Liver (tissue), 3 donors: Measurements from ENCODE around the gene PFKP.

ENCODE experiments used
- FOXA1 ChIP-seq: IDR thresholded peaks from 2 replicates; pipeline ENCODE4 v1.6.1; 2016; ENCODE audit warnings: antibody characterized with exemption
- FOXA2 ChIP-seq: IDR thresholded peaks from 2 replicates; pipeline ENCODE4 v1.6.1; 2016; ENCODE audit warnings: antibody characterized with exemption
- HNF4A ChIP-seq, 2 donors: conservative IDR thresholded peaks; 2 replicates each; pipeline ENCODE4 v1.6.1; 2016; ENCODE audit warnings: antibody characterized with exemption in 2 of 2, mild to moderate bottlenecking in 2 of 2
- JUND ChIP-seq, 2 donors: IDR thresholded peaks; 2 replicates each; pipeline ENCODE4 v1.6.1; 2016; ENCODE audit warnings: antibody characterized with exemption in 2 of 2
- MAX ChIP-seq: IDR thresholded peaks from 2 replicates; pipeline ENCODE4 v1.6.1; 2016; ENCODE audit warnings: antibody characterized with exemption
- NR2F2 ChIP-seq: IDR thresholded peaks from 2 replicates; pipeline ENCODE4 v1.6.1; 2016; ENCODE audit warnings: antibody characterized with exemption
- RAD21 ChIP-seq, 2 donors: IDR thresholded peaks; 2 replicates each; pipeline ENCODE4 v1.6.1; 2016; ENCODE audit warnings: antibody characterized with exemption in 2 of 2, mild to moderate bottlenecking in 2 of 2
- RXRA ChIP-seq, 2 donors: IDR thresholded peaks; 2 replicates each; pipeline ENCODE4 v1.6.1; 2017 to 2018; ENCODE audit warnings: antibody characterized with exemption in 2 of 2, mild to moderate bottlenecking in 1 of 2
- YY1 ChIP-seq: IDR thresholded peaks from 2 replicates; pipeline ENCODE4 v1.6.1; 2016; ENCODE audit warnings: antibody characterized with exemption, mild to moderate bottlenecking
- TF ChIP-seq, protein P1 (sequence below): fragments of 150-350 bp; IDR thresholded peaks from 2 replicates; pipeline ENCODE4 v1.5.1; 2017; ENCODE audit warnings: improper control_type of control experiment, low read depth, low read length; ENCODE audit not compliant: missing input control
- TF ChIP-seq, protein P2 (sequence below): IDR thresholded peaks from 2 replicates; pipeline ENCODE4 v1.6.1; 2016; ENCODE audit warnings: antibody characterized with exemption, mild to moderate bottlenecking
- donor health status: healthy.
- donor health status: healthy.

GRCh38 chr10:3140280-3140679 is 72.9 kb downstream of the PFKP start:
- no peak for TF ChIP-seq NR2F2
- no peak for TF ChIP-seq RXRA (IDR thresholded peaks at IDR 0.05)
- TF ChIP-seq, protein P1, sequence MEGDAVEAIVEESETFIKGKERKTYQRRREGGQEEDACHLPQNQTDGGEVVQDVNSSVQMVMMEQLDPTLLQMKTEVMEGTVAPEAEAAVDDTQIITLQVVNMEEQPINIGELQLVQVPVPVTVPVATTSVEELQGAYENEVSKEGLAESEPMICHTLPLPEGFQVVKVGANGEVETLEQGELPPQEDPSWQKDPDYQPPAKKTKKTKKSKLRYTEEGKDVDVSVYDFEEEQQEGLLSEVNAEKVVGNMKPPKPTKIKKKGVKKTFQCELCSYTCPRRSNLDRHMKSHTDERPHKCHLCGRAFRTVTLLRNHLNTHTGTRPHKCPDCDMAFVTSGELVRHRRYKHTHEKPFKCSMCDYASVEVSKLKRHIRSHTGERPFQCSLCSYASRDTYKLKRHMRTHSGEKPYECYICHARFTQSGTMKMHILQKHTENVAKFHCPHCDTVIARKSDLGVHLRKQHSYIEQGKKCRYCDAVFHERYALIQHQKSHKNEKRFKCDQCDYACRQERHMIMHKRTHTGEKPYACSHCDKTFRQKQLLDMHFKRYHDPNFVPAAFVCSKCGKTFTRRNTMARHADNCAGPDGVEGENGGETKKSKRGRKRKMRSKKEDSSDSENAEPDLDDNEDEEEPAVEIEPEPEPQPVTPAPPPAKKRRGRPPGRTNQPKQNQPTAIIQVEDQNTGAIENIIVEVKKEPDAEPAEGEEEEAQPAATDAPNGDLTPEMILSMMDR, result no peak
- no peak for TF ChIP-seq FOXA1
- no peak for TF ChIP-seq RAD21 (IDR thresholded peaks at IDR 0.05)
- no peak for TF ChIP-seq HNF4A (conservative IDR thresholded peaks at IDR 0.05)
- no peak for TF ChIP-seq JUND (IDR thresholded peaks at IDR 0.05)
- no peak for TF ChIP-seq FOXA2
- no peak for TF ChIP-seq MAX
- no peak for TF ChIP-seq YY1
- TF ChIP-seq, protein P2, sequence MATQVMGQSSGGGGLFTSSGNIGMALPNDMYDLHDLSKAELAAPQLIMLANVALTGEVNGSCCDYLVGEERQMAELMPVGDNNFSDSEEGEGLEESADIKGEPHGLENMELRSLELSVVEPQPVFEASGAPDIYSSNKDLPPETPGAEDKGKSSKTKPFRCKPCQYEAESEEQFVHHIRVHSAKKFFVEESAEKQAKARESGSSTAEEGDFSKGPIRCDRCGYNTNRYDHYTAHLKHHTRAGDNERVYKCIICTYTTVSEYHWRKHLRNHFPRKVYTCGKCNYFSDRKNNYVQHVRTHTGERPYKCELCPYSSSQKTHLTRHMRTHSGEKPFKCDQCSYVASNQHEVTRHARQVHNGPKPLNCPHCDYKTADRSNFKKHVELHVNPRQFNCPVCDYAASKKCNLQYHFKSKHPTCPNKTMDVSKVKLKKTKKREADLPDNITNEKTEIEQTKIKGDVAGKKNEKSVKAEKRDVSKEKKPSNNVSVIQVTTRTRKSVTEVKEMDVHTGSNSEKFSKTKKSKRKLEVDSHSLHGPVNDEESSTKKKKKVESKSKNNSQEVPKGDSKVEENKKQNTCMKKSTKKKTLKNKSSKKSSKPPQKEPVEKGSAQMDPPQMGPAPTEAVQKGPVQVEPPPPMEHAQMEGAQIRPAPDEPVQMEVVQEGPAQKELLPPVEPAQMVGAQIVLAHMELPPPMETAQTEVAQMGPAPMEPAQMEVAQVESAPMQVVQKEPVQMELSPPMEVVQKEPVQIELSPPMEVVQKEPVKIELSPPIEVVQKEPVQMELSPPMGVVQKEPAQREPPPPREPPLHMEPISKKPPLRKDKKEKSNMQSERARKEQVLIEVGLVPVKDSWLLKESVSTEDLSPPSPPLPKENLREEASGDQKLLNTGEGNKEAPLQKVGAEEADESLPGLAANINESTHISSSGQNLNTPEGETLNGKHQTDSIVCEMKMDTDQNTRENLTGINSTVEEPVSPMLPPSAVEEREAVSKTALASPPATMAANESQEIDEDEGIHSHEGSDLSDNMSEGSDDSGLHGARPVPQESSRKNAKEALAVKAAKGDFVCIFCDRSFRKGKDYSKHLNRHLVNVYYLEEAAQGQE, result no peak
